OCI-LY3 (cell line): ENCODE data around the gene ATF4.

ENCODE experiments used
- EZH2phosphoT487 ChIP-seq: fragments of 200-600 bp; shearing (Covaris generic); IDR thresholded peaks from 2 replicates; pipeline ENCODE4 v1.6.1; 2018; ENCODE audit warnings: antibody characterized with exemption, mixed run types, low read depth
- TF ChIP-seq, protein P1 (sequence below): fragments of 200-600, 300-600 bp; sonication (generic); IDR thresholded peaks from 2 replicates; pipeline ENCODE4 v1.5.1; 2014; ENCODE audit warnings: antibody characterized with exemption, low read length, low read depth

- TF ChIP-seq, protein P1, sequence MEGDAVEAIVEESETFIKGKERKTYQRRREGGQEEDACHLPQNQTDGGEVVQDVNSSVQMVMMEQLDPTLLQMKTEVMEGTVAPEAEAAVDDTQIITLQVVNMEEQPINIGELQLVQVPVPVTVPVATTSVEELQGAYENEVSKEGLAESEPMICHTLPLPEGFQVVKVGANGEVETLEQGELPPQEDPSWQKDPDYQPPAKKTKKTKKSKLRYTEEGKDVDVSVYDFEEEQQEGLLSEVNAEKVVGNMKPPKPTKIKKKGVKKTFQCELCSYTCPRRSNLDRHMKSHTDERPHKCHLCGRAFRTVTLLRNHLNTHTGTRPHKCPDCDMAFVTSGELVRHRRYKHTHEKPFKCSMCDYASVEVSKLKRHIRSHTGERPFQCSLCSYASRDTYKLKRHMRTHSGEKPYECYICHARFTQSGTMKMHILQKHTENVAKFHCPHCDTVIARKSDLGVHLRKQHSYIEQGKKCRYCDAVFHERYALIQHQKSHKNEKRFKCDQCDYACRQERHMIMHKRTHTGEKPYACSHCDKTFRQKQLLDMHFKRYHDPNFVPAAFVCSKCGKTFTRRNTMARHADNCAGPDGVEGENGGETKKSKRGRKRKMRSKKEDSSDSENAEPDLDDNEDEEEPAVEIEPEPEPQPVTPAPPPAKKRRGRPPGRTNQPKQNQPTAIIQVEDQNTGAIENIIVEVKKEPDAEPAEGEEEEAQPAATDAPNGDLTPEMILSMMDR = no peak
- TF ChIP-seq EZH2phosphoT487 = no peak
These were observed 25.8 kb upstream of the ATF4 start for GRCh38 chr22:39494471-39495120.
